K562 (cell line): Measurements from ENCODE around the gene DDAH2. TPM values are rescaled to one million over a fixed set of nuclear protein-coding genes. Genes with fewer than 3 reads are reported as not detected.

ENCODE experiments used
- COPS2 ChIP-seq: fragments of 450-650 bp; conservative IDR thresholded peaks from 2 replicates; pipeline ENCODE4 v1.6.1; 2016; ENCODE audit warnings: mild to moderate bottlenecking, moderate library complexity
- GMEB1 ChIP-seq: fragments of 250-450 bp; sonication (Bioruptor Pico); IDR thresholded peaks from 2 replicates; pipeline ENCODE4 v1.4.0; 2020; ENCODE audit warnings: mild to moderate bottlenecking
- ID3 ChIP-seq, 2 experiments: fragments of 250-450 bp in 1 of 2; fragments of 450-650 bp in 1 of 2; sonication (Bioruptor Pico) in 1 of 2; IDR thresholded peaks; 2 replicates each; pipeline versions ENCODE4 v1.6.1 to v1.8.0; 2016 to 2021; ENCODE audit warnings: mild to moderate bottlenecking in 2 of 2, moderate library complexity in 2 of 2, missing compliant biosample characterization in 1 of 2, missing genetic modification characterization in 1 of 2
- JUND ChIP-seq, 2 experiments: IDR thresholded peaks; 2 replicates in 1 of 2; 3 replicates in 1 of 2; pipeline ENCODE4 v1.6.1; 2011; ENCODE audit warnings: borderline replicate concordance in 2 of 2, low read depth in 2 of 2, low read length in 2 of 2, improper control_type of control experiment in 1 of 2, missing biosample characterization in 1 of 2, missing genetic modification characterization in 1 of 2, missing genetic modification reagents in 1 of 2
- LARP7 ChIP-seq: fragments of 450-650 bp; IDR thresholded peaks from 2 replicates; pipeline ENCODE4 v1.6.1; 2016
- MXD1 ChIP-seq: fragments of 250-450 bp; sonication (Bioruptor Pico); IDR thresholded peaks from 2 replicates; pipeline ENCODE4 v1.8.0; 2021; ENCODE audit warnings: borderline replicate concordance, mild to moderate bottlenecking, moderate library complexity; ENCODE audit not compliant: poor library complexity, severe bottlenecking
- MYC ChIP-seq, 2 experiments: fragments of 250-450 bp in 1 of 2; sonication (Bioruptor Pico) in 1 of 2; IDR thresholded peaks; 2 replicates each; pipeline versions ENCODE4 v1.5.1 to v1.6.1; 2012 to 2021; ENCODE audit warnings: low read depth in 2 of 2, borderline replicate concordance in 1 of 2, improper control_type of control experiment in 1 of 2, low read length in 1 of 2, mild to moderate bottlenecking in 1 of 2, moderate library complexity in 1 of 2
- NR4A1 ChIP-seq, 2 experiments: fragments of 250-450 bp in 1 of 2; fragments of 450-650 bp in 1 of 2; sonication (Bioruptor Pico) in 1 of 2; IDR thresholded peaks; 2 replicates each; pipeline versions ENCODE4 v1.4.0 to v1.6.1; 2016 to 2020; ENCODE audit warnings: mild to moderate bottlenecking in 2 of 2, missing compliant biosample characterization in 1 of 2, missing genetic modification characterization in 1 of 2, moderate library complexity in 1 of 2
- PHF8 ChIP-seq: fragments of 200-600 bp; sonication (generic); IDR thresholded peaks from 2 replicates; pipeline ENCODE4 v1.6.1; 2012; ENCODE audit warnings: mixed run types, mild to moderate bottlenecking, inconsistent platforms, low read length, moderate library complexity, borderline replicate concordance
- PML ChIP-seq: IDR thresholded peaks from 2 replicates; pipeline ENCODE4 v1.6.1; 2012; ENCODE audit warnings: low read length, inconsistent platforms
- ZBTB5 ChIP-seq: fragments of 450-650 bp; IDR thresholded peaks from 2 replicates; pipeline ENCODE4 v1.6.1; 2017; ENCODE audit warnings: antibody characterized with exemption
- ZNF212 ChIP-seq: fragments of 450-650 bp; formaldehyde crosslinking; IDR thresholded peaks from 2 replicates; pipeline ENCODE4 v1.4.0; 2020; ENCODE audit warnings: mild to moderate bottlenecking
- ZNF431 ChIP-seq: sonication (generic); formaldehyde crosslinking; IDR thresholded peaks from 2 replicates; pipeline ENCODE4 v1.8.0; 2022; ENCODE audit warnings: mild to moderate bottlenecking, missing genetic modification reagents
- polyA plus RNA-seq, 8 experiments: library from polyadenylated mRNA; depleted of rRNA in 4 of 8; stranded (reverse) in 5 of 8; unstranded in 3 of 8; fragments of >200 nt; fragmentation: Nextera tagmentation in 2 of 8; fragmentation: Illumina TruSeq in 1 of 8; extraction: Ambion mirVana in 2 of 8; extraction: Trizol in 1 of 8; gene quantifications; 2 replicates each; pipeline versions ENCODE4 v1.2.1 to v1.2.3, GENCODE V29; 2011 to 2014; ENCODE audit warnings: inconsistent platforms in 1 of 8, missing spikeins in 1 of 8
- total RNA-seq, 7 experiments: library from RNA; depleted of rRNA in 6 of 7; stranded (reverse); fragments of >200 nt in 6 of 7; fragmentation: Illumina TruSeq in 2 of 7; extraction: Trizol in 2 of 7; gene quantifications; 2 replicates each; pipeline versions ENCODE4 v1.2.1 to v1.2.3, GENCODE V29; 2011 to 2021; ENCODE audit warnings: low replicate concordance in 1 of 7
- TF ChIP-seq, protein P1 (sequence below): sonication (generic); formaldehyde crosslinking; IDR thresholded peaks from 2 replicates; pipeline ENCODE4 v1.8.1; 2023; ENCODE audit warnings: missing genetic modification reagents, mild to moderate bottlenecking, borderline replicate concordance

The DDAH2 gene
- total and polyA plus RNA-seq, 9 of the 15 experiments (the other 6 are each of a cell fraction or from before 2014, with no cell fraction given), result 1.8 to 45.4 (median 21.4) TPM

DNA sequence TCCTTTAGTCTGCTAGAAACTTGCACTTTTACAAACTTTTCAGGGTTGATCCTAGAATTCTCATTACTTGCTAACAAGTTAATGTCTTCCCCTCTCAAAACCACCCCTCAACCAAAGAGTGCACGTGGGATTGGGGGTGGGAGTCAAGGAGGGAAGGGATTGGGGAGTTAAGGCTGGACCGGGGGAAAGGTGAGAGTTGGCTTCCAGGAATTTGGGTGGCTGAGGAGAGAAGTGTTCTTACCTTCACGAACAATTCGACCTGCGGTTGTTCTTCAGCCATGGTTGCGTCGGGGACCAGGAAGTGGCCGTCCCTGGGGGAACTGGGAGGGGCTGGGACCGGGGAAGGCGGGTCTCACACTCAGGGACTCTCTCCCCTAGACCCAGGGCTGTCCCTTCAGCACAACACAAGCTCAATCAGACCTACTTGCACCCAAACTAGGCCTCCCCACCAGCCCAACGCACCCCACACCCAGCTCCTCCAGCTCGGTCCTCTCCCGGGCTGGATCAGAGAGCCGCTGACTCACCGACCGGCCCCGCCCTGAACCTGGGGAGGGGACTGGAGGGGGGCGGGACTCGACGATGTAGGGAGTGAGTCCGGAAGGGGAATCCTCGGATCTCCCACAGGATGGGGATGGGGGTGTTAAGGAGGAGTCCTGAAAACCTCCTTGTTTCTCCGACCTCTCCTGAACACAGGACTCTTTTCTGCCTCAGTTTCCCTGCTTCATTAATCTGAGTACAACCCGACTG is 7.1 kb upstream of the DDAH2 start, which contains the start of gene CLIC1 (continued):
- peak; percentile 28 for TF ChIP-seq MXD1
- no peak for TF ChIP-seq ID3 (CRISPR knock-in tag; IDR thresholded peaks at IDR 0.05)
- peak; percentile 62 for TF ChIP-seq ID3 (tag; IDR thresholded peaks at IDR 0.05)
- peak; percentile 24; the same call in 1 of the 2 replicates for TF ChIP-seq GMEB1 (CRISPR knock-in tag)
- no peak for TF ChIP-seq ZNF212
- TF ChIP-seq JUND (IDR thresholded peaks at IDR 0.05; ENCODE audit: borderline replicate concordance, low read depth, low read length), result peak; percentile 98
- peak; percentile 92; the same call in 2 of the 3 replicates for TF ChIP-seq JUND (tag; IDR thresholded peaks at IDR 0.05; ENCODE audit: borderline replicate concordance, low read depth, low read length)
- peak; percentile 46; the same call in 1 of the 2 replicates for TF ChIP-seq ZBTB5
- no peak for TF ChIP-seq COPS2
- peak; percentile 10; the same call in 1 of the 2 replicates for TF ChIP-seq LARP7
- TF ChIP-seq MYC (IDR thresholded peaks at IDR 0.05; ENCODE audit: low read depth, low read length), result peak; percentile 72
- TF ChIP-seq MYC (CRISPR knock-in tag; IDR thresholded peaks at IDR 0.05; ENCODE audit: borderline replicate concordance, low read depth), result peak; percentile 35; the same call in 1 of the 2 replicates
- no peak for TF ChIP-seq NR4A1 (CRISPR knock-in tag; IDR thresholded peaks at IDR 0.05)
- peak; percentile 76 for TF ChIP-seq NR4A1 (tag; IDR thresholded peaks at IDR 0.05)
- no peak for TF ChIP-seq ZNF431 (CRISPR knock-in tag)
- peak; percentile 87 for TF ChIP-seq PHF8
- TF ChIP-seq, protein P1, sequence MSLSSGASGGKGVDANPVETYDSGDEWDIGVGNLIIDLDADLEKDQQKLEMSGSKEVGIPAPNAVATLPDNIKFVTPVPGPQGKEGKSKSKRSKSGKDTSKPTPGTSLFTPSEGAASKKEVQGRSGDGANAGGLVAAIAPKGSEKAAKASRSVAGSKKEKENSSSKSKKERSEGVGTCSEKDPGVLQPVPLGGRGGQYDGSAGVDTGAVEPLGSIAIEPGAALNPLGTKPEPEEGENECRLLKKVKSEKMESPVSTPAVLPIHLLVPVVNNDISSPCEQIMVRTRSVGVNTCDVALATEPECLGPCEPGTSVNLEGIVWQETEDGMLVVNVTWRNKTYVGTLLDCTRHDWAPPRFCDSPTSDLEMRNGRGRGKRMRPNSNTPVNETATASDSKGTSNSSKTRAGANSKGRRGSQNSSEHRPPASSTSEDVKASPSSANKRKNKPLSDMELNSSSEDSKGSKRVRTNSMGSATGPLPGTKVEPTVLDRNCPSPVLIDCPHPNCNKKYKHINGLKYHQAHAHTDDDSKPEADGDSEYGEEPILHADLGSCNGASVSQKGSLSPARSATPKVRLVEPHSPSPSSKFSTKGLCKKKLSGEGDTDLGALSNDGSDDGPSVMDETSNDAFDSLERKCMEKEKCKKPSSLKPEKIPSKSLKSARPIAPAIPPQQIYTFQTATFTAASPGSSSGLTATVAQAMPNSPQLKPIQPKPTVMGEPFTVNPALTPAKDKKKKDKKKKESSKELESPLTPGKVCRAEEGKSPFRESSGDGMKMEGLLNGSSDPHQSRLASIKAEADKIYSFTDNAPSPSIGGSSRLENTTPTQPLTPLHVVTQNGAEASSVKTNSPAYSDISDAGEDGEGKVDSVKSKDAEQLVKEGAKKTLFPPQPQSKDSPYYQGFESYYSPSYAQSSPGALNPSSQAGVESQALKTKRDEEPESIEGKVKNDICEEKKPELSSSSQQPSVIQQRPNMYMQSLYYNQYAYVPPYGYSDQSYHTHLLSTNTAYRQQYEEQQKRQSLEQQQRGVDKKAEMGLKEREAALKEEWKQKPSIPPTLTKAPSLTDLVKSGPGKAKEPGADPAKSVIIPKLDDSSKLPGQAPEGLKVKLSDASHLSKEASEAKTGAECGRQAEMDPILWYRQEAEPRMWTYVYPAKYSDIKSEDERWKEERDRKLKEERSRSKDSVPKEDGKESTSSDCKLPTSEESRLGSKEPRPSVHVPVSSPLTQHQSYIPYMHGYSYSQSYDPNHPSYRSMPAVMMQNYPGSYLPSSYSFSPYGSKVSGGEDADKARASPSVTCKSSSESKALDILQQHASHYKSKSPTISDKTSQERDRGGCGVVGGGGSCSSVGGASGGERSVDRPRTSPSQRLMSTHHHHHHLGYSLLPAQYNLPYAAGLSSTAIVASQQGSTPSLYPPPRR (CRISPR knock-in tag), result peak; percentile 89; the same call in 1 of the 2 replicates
- peak; percentile 95 for TF ChIP-seq PML
